Panc1 (cell line): ENCODE measurements around the gene RALGPS2. TPM values are rescaled to one million over a fixed set of nuclear protein-coding genes. Genes with fewer than 3 reads are reported as not detected.

Source experiments
- ATAC-seq: fragments of 200-7000 bp; cut with Tn5 transposase; 2 replicates; pipeline ENCODE4 v1.9.1; 2020; ENCODE audit warnings: mild to moderate bottlenecking, moderate library complexity
- BruUV-seq: library from RNA; stranded (reverse); fragments of 400-500 nt; replicated peaks from 2 replicates; lab custom pipeline; 2021; lab: Mats Ljungman, UMichigan
- CTCF ChIA-PET: fragments of 300-600 bp; sonication (Branson Sonifier 250); formaldehyde crosslinking; loops from one replicate; lab custom pipeline; 2022; ENCODE audit warnings: antibody characterized with exemption; lab: Charles Lee
- POLR2A ChIA-PET: fragments of 300-600 bp; sonication (Branson Sonifier 250); formaldehyde crosslinking; loops from one replicate; lab custom pipeline; 2022; ENCODE audit warnings: antibody characterized with exemption; lab: Charles Lee
- DNase-seq: peaks from one replicate; pipeline ENCODE4 v3.0.0-alpha.2; 2010; ENCODE audit warnings: low read depth, low spot score
- H3K27ac ChIP-seq: 2 replicates; pipeline ENCODE4 v1.5.1; 2011; ENCODE audit warnings: mild to moderate bottlenecking, low read length, inconsistent platforms
- H3K27me3 ChIP-seq: fragments of 200-500 bp; sonication (Bioruptor generic); 2 replicates; pipeline ENCODE4 v1.6.0; 2014; ENCODE audit warnings: low read length, inconsistent platforms; ENCODE audit not compliant: control insufficient read depth, insufficient read depth
- H3K36me3 ChIP-seq: fragments of 200-500 bp; sonication (Bioruptor generic); 2 replicates; pipeline ENCODE4 v1.5.1; 2014; ENCODE audit warnings: inconsistent platforms, mild to moderate bottlenecking, low read length, moderate library complexity; ENCODE audit not compliant: control insufficient read depth, insufficient read depth
- H3K4me1 ChIP-seq: 2 replicates; pipeline ENCODE4 v1.5.1; 2011; ENCODE audit warnings: inconsistent platforms, mild to moderate bottlenecking, low read length, moderate library complexity; ENCODE audit not compliant: control insufficient read depth, insufficient read depth
- H3K4me3 ChIP-seq, 2 experiments: 2 replicates each; pipeline ENCODE4 v1.5.1; 2011 to 2012; ENCODE audit warnings: low read depth in 2 of 2, low read length in 2 of 2, mild to moderate bottlenecking in 2 of 2, inconsistent platforms in 1 of 2, moderate library complexity in 1 of 2
- H3K9me3 ChIP-seq: fragments of 200-500 bp; sonication (Bioruptor generic); 2 replicates; pipeline ENCODE4 v1.5.1; 2014; ENCODE audit warnings: low read depth, mild to moderate bottlenecking, inconsistent platforms, low read length, moderate library complexity; ENCODE audit not compliant: control insufficient read depth, insufficient read depth
- POLR2AphosphoS5 ChIP-seq: IDR thresholded peaks from 2 replicates; pipeline ENCODE4 v1.6.1; 2012; ENCODE audit warnings: mild to moderate bottlenecking, low read depth, low read length, moderate library complexity
- SIN3A ChIP-seq: IDR thresholded peaks from 2 replicates; pipeline ENCODE4 v1.6.1; 2012; ENCODE audit warnings: low read depth, mild to moderate bottlenecking, low read length, moderate library complexity, borderline replicate concordance; ENCODE audit not compliant: insufficient read depth
- TCF7L2 ChIP-seq: IDR thresholded peaks from 2 replicates; pipeline ENCODE4 v1.6.1; 2011; ENCODE audit warnings: mild to moderate bottlenecking, low read depth, low read length, inconsistent platforms
- in situ Hi-C: cut with HindIII; loops from 2 replicates; pipeline ENCODE4 v1.10.0; 2016; ENCODE audit warnings: low sequenced_read_pairs, low pct_unique_long_range_greater_than_20kb
- intact Hi-C: fragments of 100-400 bp; cut with micrococcal nuclease; formaldehyde crosslinking; loops from one replicate; pipeline ENCODE4 v1.10.0; 2022; ENCODE audit not compliant: unreplicated experiment
- total RNA-seq: library from RNA; stranded (reverse); gene quantifications from one replicate; pipeline ENCODE4 v1.2.1, GENCODE V29; 2021; ENCODE audit not compliant: unreplicated experiment
- TF ChIP-seq, protein P1 (sequence below), 2 experiments: IDR thresholded peaks; 2 replicates each; pipeline ENCODE4 v1.6.1; 2011 to 2012; ENCODE audit warnings: low read depth in 2 of 2, control low read depth in 1 of 2, low read length in 1 of 2, mild to moderate bottlenecking in 1 of 2, moderate library complexity in 1 of 2; ENCODE audit not compliant: insufficient read depth in 1 of 2
- TF ChIP-seq, protein P2 (sequence below): fragments of 450-650 bp; IDR thresholded peaks from 2 replicates; pipeline ENCODE4 v1.5.1; 2017; ENCODE audit warnings: mild to moderate bottlenecking

The RALGPS2 gene
- total RNA-seq, 1 experiment from 2014 or later, result 5.4 TPM

DNA sequence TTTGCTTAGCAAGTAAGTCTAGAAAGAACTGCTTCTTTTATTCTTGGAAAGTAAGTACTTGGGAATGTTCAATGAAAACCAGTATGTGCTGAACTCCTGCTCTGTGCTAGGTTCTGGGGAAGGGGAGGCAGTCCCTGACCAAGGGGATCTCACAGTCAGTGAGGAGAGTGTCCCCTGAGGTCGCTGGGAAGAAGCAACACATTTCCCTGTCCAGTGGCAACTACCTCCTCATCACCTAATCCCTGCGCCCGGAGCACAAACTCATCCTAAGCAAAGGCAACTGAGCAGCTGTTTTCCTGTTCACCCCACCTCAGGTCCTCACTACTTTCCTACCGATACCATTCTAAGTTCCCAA is 207.5 kb downstream of the RALGPS2 start:
- ATAC-seq (no peak), DNase-seq (no peak)
- in situ Hi-C loops (no loop called here), intact Hi-C loops (no loop called here)
- Histone ChIP-seq H3K27ac (no peak overlapping the region), H3K4me1 (no peaks in the 10 kb centered on the region), H3K27me3 (no peaks in the 10 kb centered on the region), H3K4me3 (no peak overlapping the region), H3K36me3 (no peaks in the 10 kb centered on the region), H3K9me3 (no peaks in the 10 kb centered on the region)
- TF ChIP-seq, protein P1, sequence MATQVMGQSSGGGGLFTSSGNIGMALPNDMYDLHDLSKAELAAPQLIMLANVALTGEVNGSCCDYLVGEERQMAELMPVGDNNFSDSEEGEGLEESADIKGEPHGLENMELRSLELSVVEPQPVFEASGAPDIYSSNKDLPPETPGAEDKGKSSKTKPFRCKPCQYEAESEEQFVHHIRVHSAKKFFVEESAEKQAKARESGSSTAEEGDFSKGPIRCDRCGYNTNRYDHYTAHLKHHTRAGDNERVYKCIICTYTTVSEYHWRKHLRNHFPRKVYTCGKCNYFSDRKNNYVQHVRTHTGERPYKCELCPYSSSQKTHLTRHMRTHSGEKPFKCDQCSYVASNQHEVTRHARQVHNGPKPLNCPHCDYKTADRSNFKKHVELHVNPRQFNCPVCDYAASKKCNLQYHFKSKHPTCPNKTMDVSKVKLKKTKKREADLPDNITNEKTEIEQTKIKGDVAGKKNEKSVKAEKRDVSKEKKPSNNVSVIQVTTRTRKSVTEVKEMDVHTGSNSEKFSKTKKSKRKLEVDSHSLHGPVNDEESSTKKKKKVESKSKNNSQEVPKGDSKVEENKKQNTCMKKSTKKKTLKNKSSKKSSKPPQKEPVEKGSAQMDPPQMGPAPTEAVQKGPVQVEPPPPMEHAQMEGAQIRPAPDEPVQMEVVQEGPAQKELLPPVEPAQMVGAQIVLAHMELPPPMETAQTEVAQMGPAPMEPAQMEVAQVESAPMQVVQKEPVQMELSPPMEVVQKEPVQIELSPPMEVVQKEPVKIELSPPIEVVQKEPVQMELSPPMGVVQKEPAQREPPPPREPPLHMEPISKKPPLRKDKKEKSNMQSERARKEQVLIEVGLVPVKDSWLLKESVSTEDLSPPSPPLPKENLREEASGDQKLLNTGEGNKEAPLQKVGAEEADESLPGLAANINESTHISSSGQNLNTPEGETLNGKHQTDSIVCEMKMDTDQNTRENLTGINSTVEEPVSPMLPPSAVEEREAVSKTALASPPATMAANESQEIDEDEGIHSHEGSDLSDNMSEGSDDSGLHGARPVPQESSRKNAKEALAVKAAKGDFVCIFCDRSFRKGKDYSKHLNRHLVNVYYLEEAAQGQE (IDR thresholded peaks at IDR 0.05; ENCODE audit: insufficient read depth in 1 of 2, low read depth in 2 of 2, low read length in 1 of 2), result no peak
- TF ChIP-seq SIN3A (no peak), POLR2AphosphoS5 (no peak), TCF7L2 (no peak)
- TF ChIP-seq, protein P2, sequence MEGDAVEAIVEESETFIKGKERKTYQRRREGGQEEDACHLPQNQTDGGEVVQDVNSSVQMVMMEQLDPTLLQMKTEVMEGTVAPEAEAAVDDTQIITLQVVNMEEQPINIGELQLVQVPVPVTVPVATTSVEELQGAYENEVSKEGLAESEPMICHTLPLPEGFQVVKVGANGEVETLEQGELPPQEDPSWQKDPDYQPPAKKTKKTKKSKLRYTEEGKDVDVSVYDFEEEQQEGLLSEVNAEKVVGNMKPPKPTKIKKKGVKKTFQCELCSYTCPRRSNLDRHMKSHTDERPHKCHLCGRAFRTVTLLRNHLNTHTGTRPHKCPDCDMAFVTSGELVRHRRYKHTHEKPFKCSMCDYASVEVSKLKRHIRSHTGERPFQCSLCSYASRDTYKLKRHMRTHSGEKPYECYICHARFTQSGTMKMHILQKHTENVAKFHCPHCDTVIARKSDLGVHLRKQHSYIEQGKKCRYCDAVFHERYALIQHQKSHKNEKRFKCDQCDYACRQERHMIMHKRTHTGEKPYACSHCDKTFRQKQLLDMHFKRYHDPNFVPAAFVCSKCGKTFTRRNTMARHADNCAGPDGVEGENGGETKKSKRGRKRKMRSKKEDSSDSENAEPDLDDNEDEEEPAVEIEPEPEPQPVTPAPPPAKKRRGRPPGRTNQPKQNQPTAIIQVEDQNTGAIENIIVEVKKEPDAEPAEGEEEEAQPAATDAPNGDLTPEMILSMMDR, result no peak
- no TSS peak for BruUV-seq
- ChIA-PET CTCF (no interaction called here), POLR2A (no interaction called here)

DNA sequence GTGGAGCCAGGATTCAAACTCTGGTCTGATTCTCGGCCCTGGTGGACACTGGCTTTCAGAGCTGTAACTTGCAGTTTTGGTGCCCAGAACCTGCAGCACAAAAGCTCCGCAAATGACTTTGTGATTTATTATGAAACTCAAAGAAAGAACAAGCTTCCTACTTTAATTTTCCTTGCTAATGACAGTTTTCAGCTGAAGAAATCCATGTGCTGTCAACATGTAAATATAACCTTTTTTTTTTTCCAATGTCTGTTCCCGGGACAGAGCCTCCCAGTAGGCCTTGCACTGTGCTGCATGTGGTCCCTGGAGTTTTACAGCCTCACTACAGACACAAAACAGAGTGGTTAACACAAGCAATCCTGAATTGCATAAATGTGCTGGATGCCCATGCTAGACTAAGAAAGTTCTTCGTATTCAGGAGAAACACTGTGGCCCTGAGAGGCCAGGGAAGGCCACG is 208.1 kb downstream of the RALGPS2 start:
- no TSS peak for BruUV-seq
- Histone ChIP-seq H3K27ac (no peak overlapping the region), H3K9me3 (no peaks in the 10 kb centered on the region), H3K4me1 (no peaks in the 10 kb centered on the region), H3K27me3 (no peaks in the 10 kb centered on the region), H3K4me3 (no peak overlapping the region), H3K36me3 (no peaks in the 10 kb centered on the region)
- no peak for DNase-seq
- ChIA-PET POLR2A (no interaction called here), CTCF (no interaction called here)
- TF ChIP-seq, protein P2, result no peak
- TF ChIP-seq SIN3A (no peak), TCF7L2 (no peak), POLR2AphosphoS5 (no peak)
- TF ChIP-seq, protein P1 (IDR thresholded peaks at IDR 0.05; ENCODE audit: insufficient read depth in 1 of 2, low read depth in 2 of 2, low read length in 1 of 2), result no peak
- intact Hi-C loops, result no loop called here
- ATAC-seq, result no peak
- in situ Hi-C loops, result no loop called here
